ENCODE data around the gene AGPS. TPM values are rescaled to one million over a fixed set of nuclear protein-coding genes. Genes with fewer than 3 reads are reported as not detected.

AGPS gene
- total RNA-seq (18.0 and 22.1 TPM in 2 replicates), polyA plus RNA-seq (12.8 and 15.9 TPM in 2 replicates), polyA minus RNA-seq (ENCODE audit: low replicate concordance) (0.63 and 3.1 TPM in 2 replicates)
- polyA plus RNA-seq (2012): 11.0 and 12.9 TPM in 2 replicates

- H3K9me3 ChIP-seq (ENCODE audit: control insufficient read depth, insufficient read depth, low read depth, low read length): no peaks in the 10 kb centered on the region
- DNase-seq (ENCODE audit: low read depth in 2 of 2): peak; percentile 53 to 80
- TF ChIP-seq CTCF (conservative IDR thresholded peaks at IDR 0.05 in 1 of 2, IDR thresholded peaks at IDR 0.05 in 1 of 2; ENCODE audit: low read depth in 1 of 2, low read length in 2 of 2): no peak
- TF ChIP-seq EZH2 (IDR thresholded peaks at IDR 0.05; ENCODE audit: low read length, missing control alignments): no peak
- H3K4me1 ChIP-seq (ENCODE audit: control insufficient read depth, extremely low read depth, insufficient read depth, low read length): peaks cover 7% of the 10 kb centered on the region
- H3K4me2 ChIP-seq (ENCODE audit: extremely low read depth, insufficient read depth, low read length): peak within 1 kb of the TSS; percentile 97
- H2AFZ ChIP-seq (ENCODE audit: low read length): peak within 1 kb of the TSS; percentile 95
- H3K9ac ChIP-seq (ENCODE audit: insufficient read depth, low read length): peak within 1 kb of the TSS; percentile 75
- peak within 1 kb of the TSS; percentile 67 to 82 (median 76) for H3K4me3 ChIP-seq (replicated peaks in 1 of 4; ENCODE audit: control extremely low read depth in 1 of 4, insufficient read depth in 1 of 4, low read depth in 3 of 4, low read length in 4 of 4)
- H3K36me3 ChIP-seq (ENCODE audit: control insufficient read depth, insufficient read depth, low read length): no peaks in the 10 kb centered on the region
- peaks cover 3% of the 10 kb centered on the region for H3K79me2 ChIP-seq (ENCODE audit: control insufficient read depth, insufficient read depth, low read length)
- H3K27ac ChIP-seq (ENCODE audit: insufficient read depth, low read length): peak within 1 kb of the TSS; percentile 63
- no peaks in the 10 kb centered on the region for H3K27me3 ChIP-seq (ENCODE audit: control insufficient read depth, insufficient read depth, low read length)
- no peaks in the 10 kb centered on the region for H4K20me1 ChIP-seq (ENCODE audit: control insufficient read depth, extremely low read depth, insufficient read depth, low read length)
These were observed at the start of gene AGPS for GRCh38 chr2:177392373-177393202. TSS of gene AGPS (plus strand) at chr2:177392773. CDS start at chr2:177392790, 17 bp downstream.

- Histone ChIP-seq H3K27ac (ENCODE audit: insufficient read depth, low read length) (no peak overlapping the region), H3K9ac (ENCODE audit: insufficient read depth, low read length) (no peak overlapping the region), H3K9me3 (ENCODE audit: control insufficient read depth, insufficient read depth, low read depth, low read length) (no peaks in the 10 kb centered on the region), H3K79me2 (ENCODE audit: control insufficient read depth, insufficient read depth, low read length) (no peaks in the 10 kb centered on the region), H3K36me3 (ENCODE audit: control insufficient read depth, insufficient read depth, low read length) (no peaks in the 10 kb centered on the region), H3K4me1 (ENCODE audit: control insufficient read depth, extremely low read depth, insufficient read depth, low read length) (no peaks in the 10 kb centered on the region), H2AFZ (ENCODE audit: low read length) (no peak overlapping the region), H3K4me2 (ENCODE audit: extremely low read depth, insufficient read depth, low read length) (no peak overlapping the region), H3K4me3 (replicated peaks in 1 of 4; ENCODE audit: control extremely low read depth in 1 of 4, insufficient read depth in 1 of 4, low read depth in 3 of 4, low read length in 4 of 4) (no peak overlapping the region), H3K27me3 (ENCODE audit: control insufficient read depth, insufficient read depth, low read length) (no peaks in the 10 kb centered on the region), H4K20me1 (ENCODE audit: control insufficient read depth, extremely low read depth, insufficient read depth, low read length) (no peaks in the 10 kb centered on the region)
- no peak for TF ChIP-seq EZH2 (IDR thresholded peaks at IDR 0.05; ENCODE audit: low read length, missing control alignments)
- no peak for DNase-seq (ENCODE audit: low read depth in 2 of 2)
These were observed 48.8 kb upstream of the AGPS start for GRCh38 chr2:177343773-177344172.

GRCh38 chr2:177344316-177344715, 48.3 kb upstream of the AGPS start:
- Histone ChIP-seq H3K9ac (ENCODE audit: insufficient read depth, low read length) (no peak overlapping the region), H3K4me3 (replicated peaks in 1 of 4; ENCODE audit: control extremely low read depth in 1 of 4, insufficient read depth in 1 of 4, low read depth in 3 of 4, low read length in 4 of 4) (no peak overlapping the region), H3K4me2 (ENCODE audit: extremely low read depth, insufficient read depth, low read length) (no peak overlapping the region), H3K9me3 (ENCODE audit: control insufficient read depth, insufficient read depth, low read depth, low read length) (no peaks in the 10 kb centered on the region), H3K36me3 (ENCODE audit: control insufficient read depth, insufficient read depth, low read length) (no peaks in the 10 kb centered on the region), H3K79me2 (ENCODE audit: control insufficient read depth, insufficient read depth, low read length) (no peaks in the 10 kb centered on the region), H2AFZ (ENCODE audit: low read length) (no peak overlapping the region), H4K20me1 (ENCODE audit: control insufficient read depth, extremely low read depth, insufficient read depth, low read length) (no peaks in the 10 kb centered on the region), H3K27ac (ENCODE audit: insufficient read depth, low read length) (no peak overlapping the region), H3K4me1 (ENCODE audit: control insufficient read depth, extremely low read depth, insufficient read depth, low read length) (no peaks in the 10 kb centered on the region), H3K27me3 (ENCODE audit: control insufficient read depth, insufficient read depth, low read length) (no peaks in the 10 kb centered on the region)
- TF ChIP-seq CTCF (conservative IDR thresholded peaks at IDR 0.05 in 1 of 2, IDR thresholded peaks at IDR 0.05 in 1 of 2; ENCODE audit: low read depth in 1 of 2, low read length in 2 of 2) (no peak), EZH2 (IDR thresholded peaks at IDR 0.05; ENCODE audit: low read length, missing control alignments) (no peak)
- no peak for DNase-seq (ENCODE audit: low read depth in 2 of 2)
